Measurements from ENCODE around the gene EFCAB11. TPM values are rescaled to one million over a fixed set of nuclear protein-coding genes. Genes with fewer than 3 reads are reported as not detected.

EFCAB11 gene
- total and polyA plus RNA-seq, 2 of the 4 experiments (the other 2 are of a cell fraction): 2.2 to 5.3 TPM

DNA sequence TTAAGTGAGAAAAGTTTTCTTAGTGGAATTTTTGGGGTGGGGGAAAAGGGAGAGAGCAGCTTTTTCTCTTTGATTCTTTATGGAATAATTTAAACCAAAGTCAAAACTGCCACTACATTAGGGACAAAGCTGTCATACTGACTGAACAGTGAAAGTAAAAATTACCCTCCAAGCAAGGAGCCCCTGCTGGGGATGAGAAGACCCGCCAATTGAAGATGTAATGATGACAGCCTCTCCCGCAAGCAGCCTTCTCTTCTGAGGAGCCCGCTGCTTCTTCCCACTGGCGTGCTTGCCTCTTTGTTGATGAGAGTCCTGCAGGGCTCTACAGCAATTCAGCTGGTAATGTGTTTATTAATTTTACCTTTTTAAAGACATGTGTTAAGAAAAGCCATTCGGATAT is 151.0 kb downstream of the EFCAB11 start:
- dilution Hi-C loops (cut with HindIII; ENCODE audit: low sequenced_read_pairs, unreplicated experiment): no loop called here
- no TSS peak for BruUV-seq (replicated peaks)

More for the DNA sequence above, 151.0 kb downstream of the EFCAB11 start:
- Histone ChIP-seq H3K4me1 (ENCODE audit: control insufficient read depth, insufficient read depth, low read length) (peaks cover 14% of the 10 kb centered on the region), H2BK120ac (ENCODE audit: low read depth, low read length) (no peak overlapping the region; the same call in 1 of the 2 replicates), H2BK15ac (ENCODE audit: low read depth, low read length) (no peak overlapping the region), H3K14ac (replicated peaks; ENCODE audit: low read depth, low read length) (no peak overlapping the region), H3K18ac (ENCODE audit: low read depth, low read length) (no peak overlapping the region), H3K23ac (ENCODE audit: low read depth, low read length) (no peak overlapping the region), H2AK9ac (replicated peaks; ENCODE audit: low read depth, low read length, poor library complexity) (no peak overlapping the region), H3K56ac (ENCODE audit: extremely low read depth, insufficient read depth, low read length) (no peak overlapping the region), H2AK5ac (ENCODE audit: low read depth, low read length) (no peak overlapping the region), H3K4me3 (ENCODE audit: insufficient read depth, low read depth, low read length) (no peak overlapping the region), H2BK5ac (ENCODE audit: low read depth, low read length, poor library complexity, severe bottlenecking) (no peak overlapping the region), H3K79me1 (ENCODE audit: low read depth in 1 of 2, low read length in 2 of 2) (peaks cover 0 to 5% of the 10 kb centered on the region in 2 experiments; a peak in 1 of 4 replicates), H4K91ac (ENCODE audit: insufficient read depth, low read depth, low read length) (no peak overlapping the region), H3K4ac (ENCODE audit: low read depth, low read length) (no peak overlapping the region), H3K9me3 (ENCODE audit: control insufficient read depth, insufficient read depth, low read length) (no peaks in the 10 kb centered on the region), H3K9ac (ENCODE audit: low read depth, low read length) (no peak overlapping the region), H4K20me1 (ENCODE audit: insufficient read depth, low read length) (no peaks in the 10 kb centered on the region), H3K36me3 (ENCODE audit: control insufficient read depth, insufficient read depth, low read length) (no peaks in the 10 kb centered on the region), H4K5ac (ENCODE audit: low read depth, low read length) (no peak overlapping the region), H3K27me3 (ENCODE audit: control insufficient read depth, insufficient read depth, low read length) (no peaks in the 10 kb centered on the region), H3K9me1 (ENCODE audit: insufficient read depth, low read length) (peaks cover 9% of the 10 kb centered on the region), H2AFZ (replicated peaks; ENCODE audit: low read length, poor library complexity) (no peak overlapping the region), H4K8ac (ENCODE audit: low read depth in 2 of 2, low read length in 2 of 2) (no peak overlapping the region), H3K27ac (ENCODE audit: insufficient read depth, low read length) (no peak overlapping the region), H3K4me2 (ENCODE audit: low read depth, low read length) (no peak overlapping the region), H2BK20ac (ENCODE audit: low read depth, low read length) (no peak overlapping the region)
- CTCF ChIA-PET: no interaction called here
- POLR2A ChIA-PET (ENCODE audit: unreplicated experiment): no interaction called here
- in situ Hi-C loops (cut with MboI; ENCODE audit: low sequenced_read_pairs): no loop called here
- intact Hi-C loops (cut with micrococcal nuclease): no loop called here
- no peak for DNase-seq
- TF ChIP-seq POLR2A (IDR thresholded peaks at IDR 0.05; ENCODE audit: low read depth, low read length): no peak
- TF ChIP-seq FOS (IDR thresholded peaks at IDR 0.05; ENCODE audit: low read depth, low read length): no peak
- no peak for TF ChIP-seq SMC3 (IDR thresholded peaks at IDR 0.05; ENCODE audit: low read depth, low read length)
- TF ChIP-seq, protein P1, sequence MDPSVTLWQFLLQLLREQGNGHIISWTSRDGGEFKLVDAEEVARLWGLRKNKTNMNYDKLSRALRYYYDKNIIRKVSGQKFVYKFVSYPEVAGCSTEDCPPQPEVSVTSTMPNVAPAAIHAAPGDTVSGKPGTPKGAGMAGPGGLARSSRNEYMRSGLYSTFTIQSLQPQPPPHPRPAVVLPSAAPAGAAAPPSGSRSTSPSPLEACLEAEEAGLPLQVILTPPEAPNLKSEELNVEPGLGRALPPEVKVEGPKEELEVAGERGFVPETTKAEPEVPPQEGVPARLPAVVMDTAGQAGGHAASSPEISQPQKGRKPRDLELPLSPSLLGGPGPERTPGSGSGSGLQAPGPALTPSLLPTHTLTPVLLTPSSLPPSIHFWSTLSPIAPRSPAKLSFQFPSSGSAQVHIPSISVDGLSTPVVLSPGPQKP (IDR thresholded peaks at IDR 0.05; ENCODE audit: borderline replicate concordance, low read depth, low read length): no peak
- no peak for TF ChIP-seq MAFK (IDR thresholded peaks at IDR 0.05; ENCODE audit: low read depth, low read length)
- TF ChIP-seq, protein P2, sequence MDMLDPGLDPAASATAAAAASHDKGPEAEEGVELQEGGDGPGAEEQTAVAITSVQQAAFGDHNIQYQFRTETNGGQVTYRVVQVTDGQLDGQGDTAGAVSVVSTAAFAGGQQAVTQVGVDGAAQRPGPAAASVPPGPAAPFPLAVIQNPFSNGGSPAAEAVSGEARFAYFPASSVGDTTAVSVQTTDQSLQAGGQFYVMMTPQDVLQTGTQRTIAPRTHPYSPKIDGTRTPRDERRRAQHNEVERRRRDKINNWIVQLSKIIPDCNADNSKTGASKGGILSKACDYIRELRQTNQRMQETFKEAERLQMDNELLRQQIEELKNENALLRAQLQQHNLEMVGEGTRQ (IDR thresholded peaks at IDR 0.05; ENCODE audit: low read depth, low read length): no peak
- TF ChIP-seq CHD1 (IDR thresholded peaks at IDR 0.05; ENCODE audit: low read depth, low read length): no peak
- no peak for TF ChIP-seq BHLHE40 (IDR thresholded peaks at IDR 0.05; ENCODE audit: low read depth, low read length)
- no peak for TF ChIP-seq RFX5 (IDR thresholded peaks at IDR 0.05; ENCODE audit: low read depth, low read length)
- ATAC-seq (ENCODE audit: low read depth): no peak
- WGBS, 2 experiments (ENCODE audit: extremely low coverage in 2 of 2, insufficient read length in 1 of 2): 100% methylated on average over 2 of the region's 5 CpGs; no CpG with 5 or more reads in 1 of the 2 experiments
